Camera-type eye (tissue), 1 donor: ENCODE results near the gene COQ3. TPM values are rescaled to one million over a fixed set of nuclear protein-coding genes. Genes with fewer than 3 reads are reported as not detected.

Experiments
- total RNA-seq: library from RNA; depleted of rRNA; stranded (reverse); fragments of >200 nt; gene quantifications from one replicate; pipeline ENCODE4 v1.2.3, GENCODE V29; 2014

COQ3 gene
- 4.7 TPM for total RNA-seq

GRCh38 chr6:99393698-99394531 lies at the start of gene COQ3:
TSS of gene COQ3 (minus strand) at chr6:99394195. CDS start at chr6:99394179, 16 bp downstream.

GRCh38 chr6:99424761-99425646 lies 31.0 kb upstream of the COQ3 start, which contains the start of gene PNISR:
TSS of gene PNISR (minus strand) at chr6:99425308. CDS start at chr6:99414659, 10,649 bp downstream.

GRCh38 chr6:99349171-99350141 lies 44.5 kb downstream of the COQ3 start, which contains the start of gene FAXC:
TSS of gene FAXC (minus strand) at chr6:99349674. CDS start at chr6:99349372, 302 bp downstream.

Other genes with a start within 250 kb of the COQ3 start
- gene FAXC, start 44.5 kb downstream of the COQ3 start, total RNA-seq: 13.9 TPM
- 367 TPM for gene PNISR, start 31.1 kb upstream of the COQ3 start, total RNA-seq
- gene USP45, start 121.2 kb upstream of the COQ3 start, total RNA-seq: 32.2 TPM
- 105 TPM for gene CCNC, start 174.5 kb upstream of the COQ3 start, total RNA-seq
- 16.6 TPM for gene PRDM13, start 212.6 kb upstream of the COQ3 start, total RNA-seq